Vein endothelial cell (primary cell): ENCODE results near the gene MCM5. TPM values are rescaled to one million over a fixed set of nuclear protein-coding genes. Genes with fewer than 3 reads are reported as not detected.

Experiments
- total RNA-seq: library from RNA; depleted of rRNA; stranded (reverse); fragments of >200 nt; gene quantifications from 2 replicates; pipeline ENCODE4 v1.2.3, GENCODE V29; 2012

Gene MCM5
- total RNA-seq, result 35.9 and 53.6 TPM in 2 replicates

GRCh38 chr22:35399678-35400500 is at the start of gene MCM5:
Gene MCM5, plus strand, starts transcription at chr22:35400140. Its CDS starts 299 bp downstream, at chr22:35400439.

GRCh38 chr22:35380537-35381423 is 19.2 kb upstream of the MCM5 start, which contains the start of gene HMOX1:
Gene HMOX1, plus strand, starts transcription at chr22:35381096. Its CDS starts 78 bp downstream, at chr22:35381174.

Other genes starting within 250 kb of the MCM5 start
- 18.0 and 24.3 TPM in 2 replicates for gene HMGXB4, start 142.6 kb upstream of the MCM5 start, total RNA-seq
- gene TOM1, start 100.2 kb upstream of the MCM5 start, total RNA-seq, result 45.3 and 54.5 TPM in 2 replicates
- gene HMOX1, start 19.0 kb upstream of the MCM5 start, total RNA-seq, result 49.6 and 126 TPM in 2 replicates
- gene RASD2, start 140.7 kb downstream of the MCM5 start, total RNA-seq, result not detected in 2 replicates
- not detected in 2 replicates for gene MB, start 217.2 kb downstream of the MCM5 start, total RNA-seq
- gene APOL6, start 248.3 kb downstream of the MCM5 start, total RNA-seq, result 4.5 and 4.6 TPM in 2 replicates